HG02852 (cell line): ENCODE data around the gene OLFM4.
A peak's percentile ranks its signal among the peaks of the same experiment; 100 is the strongest.
"Not testable (repeated sequence)": the region's sequence is repeated elsewhere in the genome, so short reads cannot be mapped to it uniquely, and the experiment has no call there.

Experiments
- ATAC-seq: cut with Tn5 transposase; IDR thresholded peaks from one replicate; pipeline ENCODE4 v1.9.1; 2021; ENCODE audit warnings: mild to moderate bottlenecking, moderate library complexity; ENCODE audit not compliant: unreplicated experiment

The OLFM4 gene

GRCh38 chr13:53028637-53029203 lies at the start of gene OLFM4:
Gene OLFM4 (plus strand): TSS chr13:53028813. CDS start chr13:53028837, 24 bp downstream.
- ATAC-seq, result no peak

- ATAC-seq, result no peak
Observed at GRCh38 chr13:52978989-52979388, 49.6 kb upstream of the OLFM4 start.

GRCh38 chr13:52980695-52981094 lies 47.9 kb upstream of the OLFM4 start:
- ATAC-seq, result no peak

- no peak for ATAC-seq
Observed at GRCh38 chr13:52983836-52984235, 44.8 kb upstream of the OLFM4 start.

GRCh38 chr13:52984881-52985363 lies 43.7 kb upstream of the OLFM4 start:
- no peak for ATAC-seq

GRCh38 chr13:52991344-52992020 lies 37.1 kb upstream of the OLFM4 start:
- no peak for ATAC-seq

- no peak for ATAC-seq
Observed at GRCh38 chr13:52992110-52992509, 36.5 kb upstream of the OLFM4 start.

- no peak for ATAC-seq
Observed at GRCh38 chr13:52994051-52994450, 34.6 kb upstream of the OLFM4 start.

GRCh38 chr13:52994865-52995264 lies 33.7 kb upstream of the OLFM4 start:
- ATAC-seq, result no peak

- no peak for ATAC-seq
Observed at GRCh38 chr13:52995946-52996345, 32.7 kb upstream of the OLFM4 start.

- ATAC-seq, result no peak
Observed at GRCh38 chr13:52997951-52998876, 30.4 kb upstream of the OLFM4 start.

- no peak for ATAC-seq
Observed at GRCh38 chr13:52999093-52999696, 29.4 kb upstream of the OLFM4 start.

GRCh38 chr13:53001444-53002225 lies 27.0 kb upstream of the OLFM4 start:
- ATAC-seq, result no peak

GRCh38 chr13:53004573-53004972 lies 24.0 kb upstream of the OLFM4 start:
- ATAC-seq, result no peak

- ATAC-seq, result no peak
Observed at GRCh38 chr13:53005626-53006025, 23.0 kb upstream of the OLFM4 start.

GRCh38 chr13:53007872-53008271 lies 20.7 kb upstream of the OLFM4 start:
- no peak for ATAC-seq

- no peak for ATAC-seq
Observed at GRCh38 chr13:53010374-53011105, 18.1 kb upstream of the OLFM4 start.

- ATAC-seq, result peak; percentile 74
Observed at GRCh38 chr13:53012707-53013106, 15.9 kb upstream of the OLFM4 start.

GRCh38 chr13:53013113-53013512 lies 15.5 kb upstream of the OLFM4 start:
- peak; percentile 13 for ATAC-seq

GRCh38 chr13:53014018-53014417 lies 14.6 kb upstream of the OLFM4 start:
- not testable (repeated sequence) for ATAC-seq
